Astrocyte (in vitro differentiated cells and primary cell): ENCODE measurements around the gene KRT80. TPM values are rescaled to one million over a fixed set of nuclear protein-coding genes. Genes with fewer than 3 reads are reported as not detected.

Experiments
- DNase-seq: peaks from one replicate; pipeline ENCODE4 v3.0.0-alpha.2; 2010; ENCODE audit warnings: low read depth
- FAIRE-seq: peaks from 2 replicates; lab custom pipeline; 2011; peaks lifted over from hg19 to GRCh38; lab: Jason Lieb, UNC
- H2AFZ ChIP-seq: 2 replicates; pipeline ENCODE4 v1.6.0; 2012; ENCODE audit warnings: low read depth, low read length, inconsistent platforms
- H3K27ac ChIP-seq: 2 replicates; pipeline ENCODE4 v1.5.1; 2011; ENCODE audit warnings: low read depth, low read length, inconsistent platforms
- H3K27me3 ChIP-seq: 2 replicates; pipeline ENCODE4 v1.6.0; 2011; ENCODE audit warnings: low read length, inconsistent platforms; ENCODE audit not compliant: insufficient read depth
- H3K36me3 ChIP-seq: 2 replicates; pipeline ENCODE4 v1.5.1; 2011; ENCODE audit warnings: low read length, inconsistent platforms; ENCODE audit not compliant: insufficient read depth
- H3K4me1 ChIP-seq: 2 replicates; pipeline ENCODE4 v1.5.1; 2011; ENCODE audit warnings: low read length, inconsistent platforms; ENCODE audit not compliant: insufficient read depth
- H3K4me2 ChIP-seq: 2 replicates; pipeline ENCODE4 v1.6.0; 2012; ENCODE audit warnings: low read length, inconsistent platforms
- H3K4me3 ChIP-seq: 2 replicates; pipeline ENCODE4 v1.5.1; 2011; ENCODE audit warnings: low read depth, mild to moderate bottlenecking, low read length, inconsistent platforms; ENCODE audit not compliant: insufficient read depth
- H3K79me2 ChIP-seq: 2 replicates; pipeline ENCODE4 v1.6.0; 2012; ENCODE audit warnings: mild to moderate bottlenecking, low read length, inconsistent platforms; ENCODE audit not compliant: insufficient read depth
- H3K9ac ChIP-seq: 2 replicates; pipeline ENCODE4 v1.6.0; 2012; ENCODE audit warnings: mild to moderate bottlenecking, low read length, inconsistent platforms
- H3K9me3 ChIP-seq: 2 replicates; pipeline ENCODE4 v1.5.1; 2012; ENCODE audit warnings: low read depth, mild to moderate bottlenecking, low read length, inconsistent platforms; ENCODE audit not compliant: insufficient read depth
- H4K20me1 ChIP-seq: 2 replicates; pipeline ENCODE4 v1.6.0; 2012; ENCODE audit warnings: low read length, inconsistent platforms; ENCODE audit not compliant: insufficient read depth
- H3K27ac Mint-ChIP-seq: one replicate; pipeline ENCODE4 v1.8.0; 2021; ENCODE audit warnings: mild to moderate bottlenecking, mixed read lengths; ENCODE audit not compliant: unreplicated experiment
- H3K27me3 Mint-ChIP-seq: one replicate; pipeline ENCODE4 v1.8.0; 2021; ENCODE audit warnings: low read depth, mixed read lengths; ENCODE audit not compliant: unreplicated experiment
- H3K36me3 Mint-ChIP-seq: one replicate; pipeline ENCODE4 v1.8.0; 2021; ENCODE audit warnings: low read depth, mixed read lengths; ENCODE audit not compliant: unreplicated experiment
- H3K4me1 Mint-ChIP-seq: one replicate; pipeline ENCODE4 v1.8.0; 2021; ENCODE audit warnings: low read depth, mixed read lengths; ENCODE audit not compliant: unreplicated experiment
- H3K4me3 Mint-ChIP-seq: one replicate; pipeline ENCODE4 v1.8.0; 2021; ENCODE audit warnings: mild to moderate bottlenecking, moderate library complexity, mixed read lengths; ENCODE audit not compliant: unreplicated experiment
- H3K9me3 Mint-ChIP-seq: one replicate; pipeline ENCODE4 v1.8.0; 2021; ENCODE audit warnings: mild to moderate bottlenecking, mixed read lengths; ENCODE audit not compliant: unreplicated experiment
- CTCF ChIP-seq: IDR thresholded peaks from 2 replicates; pipeline ENCODE4 v1.5.1; 2011; ENCODE audit warnings: low read depth, mild to moderate bottlenecking, inconsistent platforms, low read length, moderate library complexity; ENCODE audit not compliant: insufficient read depth
- EZH2 ChIP-seq: IDR thresholded peaks from 2 replicates; pipeline ENCODE4 v1.6.1; 2012; ENCODE audit warnings: mild to moderate bottlenecking, low read length, inconsistent platforms; ENCODE audit not compliant: insufficient read depth
- total RNA-seq: library from RNA; stranded (reverse); gene quantifications from 2 replicates; pipeline ENCODE4 v1.2.1, GENCODE V29; 2021

Gene KRT80
- total RNA-seq, 1 donor from 2014 or later: 3.6 TPM

DNA sequence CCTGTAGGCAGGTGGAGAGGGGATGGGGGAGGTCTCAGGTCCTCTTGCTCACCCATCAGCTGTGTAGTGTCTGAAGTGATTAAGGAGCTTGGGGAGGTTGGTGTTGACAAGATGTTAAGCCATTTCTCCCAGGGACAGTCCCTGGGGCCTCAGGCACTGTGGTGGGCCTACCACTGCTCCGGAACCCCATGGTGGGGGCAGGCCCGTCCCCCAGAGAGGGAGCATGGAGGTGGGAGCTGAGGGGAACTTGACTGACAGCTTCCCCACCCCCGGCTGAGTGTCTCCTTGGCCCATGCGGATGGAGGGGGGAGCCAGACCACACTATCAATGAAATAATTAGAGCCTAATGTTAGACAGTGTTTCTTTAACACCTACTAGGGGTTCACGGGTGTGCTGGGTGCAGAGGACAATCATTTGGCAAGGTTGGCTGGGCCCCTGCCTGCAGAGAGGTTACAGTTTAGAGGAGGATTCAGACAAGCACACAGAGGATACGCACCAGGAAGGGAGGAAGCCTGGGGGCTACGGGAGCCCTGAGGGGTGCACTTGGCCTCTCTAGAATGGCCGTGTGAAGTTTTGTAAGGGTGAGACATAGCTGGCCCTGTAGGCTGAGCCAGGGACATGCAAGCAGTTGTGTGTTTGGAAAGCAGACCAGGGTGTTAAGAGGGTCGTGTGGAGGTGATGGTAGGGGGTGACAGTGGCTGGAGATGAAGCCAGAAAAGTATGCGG lies 19.3 kb upstream of the KRT80 start:
- H3K27ac Mint-ChIP-seq: no peak overlapping the region

GRCh38 chr12:52210186-52210924 lies 18.5 kb upstream of the KRT80 start:
- H3K27ac Mint-ChIP-seq: no peak overlapping the region
- DNase-seq: peak; percentile 81

More for the DNA sequence above, 19.3 kb upstream of the KRT80 start:
- Histone ChIP-seq H3K4me3 (no peak overlapping the region), H4K20me1 (no peaks in the 10 kb centered on the region), H3K27ac (no peak overlapping the region), H3K27me3 (no peaks in the 10 kb centered on the region), H3K9ac (no peak overlapping the region), H3K36me3 (no peaks in the 10 kb centered on the region), H2AFZ (no peak overlapping the region), H3K79me2 (no peaks in the 10 kb centered on the region), H3K4me1 (peaks cover 26% of the 10 kb centered on the region), H3K9me3 (no peaks in the 10 kb centered on the region), H3K4me2 (no peak overlapping the region)
- H3K9me3 Mint-ChIP-seq: peaks cover 2% of the 10 kb centered on the region
- no peaks in the 10 kb centered on the region for H3K36me3 Mint-ChIP-seq
- no peak overlapping the region for H3K4me3 Mint-ChIP-seq
- DNase-seq (no peak), FAIRE-seq (no peak)
- TF ChIP-seq CTCF (no peak), EZH2 (no peak)
- H3K27me3 Mint-ChIP-seq: peaks cover 34% of the 10 kb centered on the region
- H3K4me1 Mint-ChIP-seq: peaks cover 22% of the 10 kb centered on the region

More at GRCh38 chr12:52210186-52210924, 18.5 kb upstream of the KRT80 start:
- H3K9me3 ChIP-seq: no peaks in the 10 kb centered on the region
- no peaks in the 10 kb centered on the region for H4K20me1 ChIP-seq
- H3K27me3 ChIP-seq: no peaks in the 10 kb centered on the region
- H3K4me3 Mint-ChIP-seq: no peak overlapping the region
- H3K4me1 ChIP-seq: peaks cover 19% of the 10 kb centered on the region
- no peaks in the 10 kb centered on the region for H3K36me3 Mint-ChIP-seq
- H3K4me3 ChIP-seq: no peak overlapping the region
- H3K27ac ChIP-seq: no peak overlapping the region
- H2AFZ ChIP-seq: no peak overlapping the region
- peaks cover 2% of the 10 kb centered on the region for H3K9me3 Mint-ChIP-seq
- H3K4me1 Mint-ChIP-seq: peaks cover 15% of the 10 kb centered on the region
- no peak overlapping the region for H3K9ac ChIP-seq
- no peaks in the 10 kb centered on the region for H3K36me3 ChIP-seq
- no peak for FAIRE-seq
- H3K79me2 ChIP-seq: no peaks in the 10 kb centered on the region
- H3K4me2 ChIP-seq: no peak overlapping the region
- TF ChIP-seq EZH2 (no peak), CTCF (no peak)
- peaks cover 34% of the 10 kb centered on the region for H3K27me3 Mint-ChIP-seq
